Measurements from ENCODE around the gene ANAPC16.

DNA sequence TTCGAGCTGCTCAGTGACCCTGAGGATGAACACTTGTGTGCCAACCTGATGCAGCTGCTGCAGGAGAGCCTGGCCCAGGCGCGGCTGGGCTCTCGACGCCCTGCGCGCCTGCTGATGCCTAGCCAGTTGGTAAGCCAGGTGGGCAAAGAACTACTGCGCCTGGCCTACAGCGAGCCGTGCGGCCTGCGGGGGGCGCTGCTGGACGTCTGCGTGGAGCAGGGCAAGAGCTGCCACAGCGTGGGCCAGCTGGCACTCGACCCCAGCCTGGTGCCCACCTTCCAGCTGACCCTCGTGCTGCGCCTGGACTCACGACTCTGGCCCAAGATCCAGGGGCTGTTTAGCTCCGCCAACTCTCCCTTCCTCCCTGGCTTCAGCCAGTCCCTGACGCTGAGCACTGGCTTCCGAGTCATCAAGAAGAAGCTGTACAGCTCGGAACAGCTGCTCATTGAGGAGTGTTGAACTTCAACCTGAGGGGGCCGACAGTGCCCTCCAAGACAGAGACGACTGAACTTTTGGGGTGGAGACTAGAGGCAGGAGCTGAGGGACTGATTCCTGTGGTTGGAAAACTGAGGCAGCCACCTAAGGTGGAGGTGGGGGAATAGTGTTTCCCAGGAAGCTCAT lies 59.0 kb downstream of the ANAPC16 start:
- TF ChIP-seq, protein P1, sequence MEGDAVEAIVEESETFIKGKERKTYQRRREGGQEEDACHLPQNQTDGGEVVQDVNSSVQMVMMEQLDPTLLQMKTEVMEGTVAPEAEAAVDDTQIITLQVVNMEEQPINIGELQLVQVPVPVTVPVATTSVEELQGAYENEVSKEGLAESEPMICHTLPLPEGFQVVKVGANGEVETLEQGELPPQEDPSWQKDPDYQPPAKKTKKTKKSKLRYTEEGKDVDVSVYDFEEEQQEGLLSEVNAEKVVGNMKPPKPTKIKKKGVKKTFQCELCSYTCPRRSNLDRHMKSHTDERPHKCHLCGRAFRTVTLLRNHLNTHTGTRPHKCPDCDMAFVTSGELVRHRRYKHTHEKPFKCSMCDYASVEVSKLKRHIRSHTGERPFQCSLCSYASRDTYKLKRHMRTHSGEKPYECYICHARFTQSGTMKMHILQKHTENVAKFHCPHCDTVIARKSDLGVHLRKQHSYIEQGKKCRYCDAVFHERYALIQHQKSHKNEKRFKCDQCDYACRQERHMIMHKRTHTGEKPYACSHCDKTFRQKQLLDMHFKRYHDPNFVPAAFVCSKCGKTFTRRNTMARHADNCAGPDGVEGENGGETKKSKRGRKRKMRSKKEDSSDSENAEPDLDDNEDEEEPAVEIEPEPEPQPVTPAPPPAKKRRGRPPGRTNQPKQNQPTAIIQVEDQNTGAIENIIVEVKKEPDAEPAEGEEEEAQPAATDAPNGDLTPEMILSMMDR (IDR thresholded peaks at IDR 0.05) = peak; percentile 63
- TF ChIP-seq, protein P2, sequence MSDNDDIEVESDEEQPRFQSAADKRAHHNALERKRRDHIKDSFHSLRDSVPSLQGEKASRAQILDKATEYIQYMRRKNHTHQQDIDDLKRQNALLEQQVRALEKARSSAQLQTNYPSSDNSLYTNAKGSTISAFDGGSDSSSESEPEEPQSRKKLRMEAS (IDR thresholded peaks at IDR 0.05) = peak; percentile 74
- TF ChIP-seq, protein P3, sequence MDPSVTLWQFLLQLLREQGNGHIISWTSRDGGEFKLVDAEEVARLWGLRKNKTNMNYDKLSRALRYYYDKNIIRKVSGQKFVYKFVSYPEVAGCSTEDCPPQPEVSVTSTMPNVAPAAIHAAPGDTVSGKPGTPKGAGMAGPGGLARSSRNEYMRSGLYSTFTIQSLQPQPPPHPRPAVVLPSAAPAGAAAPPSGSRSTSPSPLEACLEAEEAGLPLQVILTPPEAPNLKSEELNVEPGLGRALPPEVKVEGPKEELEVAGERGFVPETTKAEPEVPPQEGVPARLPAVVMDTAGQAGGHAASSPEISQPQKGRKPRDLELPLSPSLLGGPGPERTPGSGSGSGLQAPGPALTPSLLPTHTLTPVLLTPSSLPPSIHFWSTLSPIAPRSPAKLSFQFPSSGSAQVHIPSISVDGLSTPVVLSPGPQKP (IDR thresholded peaks at IDR 0.05; ENCODE audit: low read depth, low read length) = no peak

Data from A549 (cell line).